ENCODE data around the gene WDR17.
A peak's percentile ranks its signal among the peaks of the same experiment; 100 is the strongest.

Gene WDR17

GRCh38 chr4:176052744-176053143 lies 12.9 kb upstream of the WDR17 start:
- no peaks in the 10 kb centered on the region for H3K27me3 ChIP-seq (ENCODE audit: control insufficient read depth, low read length)
- 0 out of 2 replicates have a peak overlapping the region, but pooled peaks have one; percentile 2 for H3K4me3 ChIP-seq (ENCODE audit: low read length)
- no peaks in the 10 kb centered on the region for H4K20me1 ChIP-seq (ENCODE audit: control insufficient read depth, insufficient read depth, low read depth, low read length)
- no peak overlapping the region for H3K27ac ChIP-seq (ENCODE audit: low read depth, low read length)
- H3K9me2 ChIP-seq (replicated peaks; ENCODE audit: control insufficient read depth, low read length), result no peaks in the 10 kb centered on the region
- TF ChIP-seq EZH2phosphoT487 (IDR thresholded peaks at IDR 0.05; ENCODE audit: borderline replicate concordance, low read length) (no peak), CTCF (IDR thresholded peaks at IDR 0.05; ENCODE audit: low read depth, low read length, poor library complexity, severe bottlenecking) (no peak)
- H3F3A ChIP-seq (ENCODE audit: control insufficient read depth, insufficient read depth), result no peaks in the 10 kb centered on the region
- H3K79me2 ChIP-seq (ENCODE audit: control insufficient read depth, low read length), result no peaks in the 10 kb centered on the region
- peaks cover 21% of the 10 kb centered on the region for H3K4me1 ChIP-seq (ENCODE audit: control insufficient read depth, low read length)
- no peaks in the 10 kb centered on the region for H3K9me3 ChIP-seq (ENCODE audit: control insufficient read depth, insufficient read depth, low read length)
- H3K4me2 ChIP-seq (ENCODE audit: low read length), result peak overlapping the region; percentile 53
- H3K36me3 ChIP-seq (ENCODE audit: control insufficient read depth, low read length), result no peaks in the 10 kb centered on the region

GRCh38 chr4:176053785-176054184 lies 11.9 kb upstream of the WDR17 start:
- Histone ChIP-seq H3K27ac (ENCODE audit: low read depth, low read length) (no peak overlapping the region), H3K9me2 (replicated peaks; ENCODE audit: control insufficient read depth, low read length) (no peaks in the 10 kb centered on the region), H3K27me3 (ENCODE audit: control insufficient read depth, low read length) (no peaks in the 10 kb centered on the region), H3K9me3 (ENCODE audit: control insufficient read depth, insufficient read depth, low read length) (no peaks in the 10 kb centered on the region), H3K36me3 (ENCODE audit: control insufficient read depth, low read length) (no peaks in the 10 kb centered on the region), H3F3A (ENCODE audit: control insufficient read depth, insufficient read depth) (no peaks in the 10 kb centered on the region), H3K4me2 (ENCODE audit: low read length) (no peak overlapping the region), H3K4me3 (ENCODE audit: low read length) (no peak overlapping the region), H3K4me1 (ENCODE audit: control insufficient read depth, low read length) (peaks cover 21% of the 10 kb centered on the region), H4K20me1 (ENCODE audit: control insufficient read depth, insufficient read depth, low read depth, low read length) (no peaks in the 10 kb centered on the region), H3K79me2 (ENCODE audit: control insufficient read depth, low read length) (no peaks in the 10 kb centered on the region)
- TF ChIP-seq EZH2phosphoT487 (IDR thresholded peaks at IDR 0.05; ENCODE audit: borderline replicate concordance, low read length) (no peak), CTCF (IDR thresholded peaks at IDR 0.05; ENCODE audit: low read depth, low read length, poor library complexity, severe bottlenecking) (no peak)

- Histone ChIP-seq H3K36me3 (ENCODE audit: control insufficient read depth, low read length) (no peaks in the 10 kb centered on the region), H3K27me3 (ENCODE audit: control insufficient read depth, low read length) (no peaks in the 10 kb centered on the region), H3K27ac (ENCODE audit: low read depth, low read length) (no peak overlapping the region), H4K20me1 (ENCODE audit: control insufficient read depth, insufficient read depth, low read depth, low read length) (no peaks in the 10 kb centered on the region), H3K4me1 (ENCODE audit: control insufficient read depth, low read length) (peaks cover 21% of the 10 kb centered on the region), H3K9me2 (replicated peaks; ENCODE audit: control insufficient read depth, low read length) (no peaks in the 10 kb centered on the region), H3F3A (ENCODE audit: control insufficient read depth, insufficient read depth) (no peaks in the 10 kb centered on the region), H3K9me3 (ENCODE audit: control insufficient read depth, insufficient read depth, low read length) (no peaks in the 10 kb centered on the region), H3K4me2 (ENCODE audit: low read length) (peak overlapping the region; percentile 3; the same call in 1 of the 2 replicates), H3K79me2 (ENCODE audit: control insufficient read depth, low read length) (no peaks in the 10 kb centered on the region), H3K4me3 (ENCODE audit: low read length) (no peak overlapping the region)
- TF ChIP-seq EZH2phosphoT487 (IDR thresholded peaks at IDR 0.05; ENCODE audit: borderline replicate concordance, low read length) (no peak), CTCF (IDR thresholded peaks at IDR 0.05; ENCODE audit: low read depth, low read length, poor library complexity, severe bottlenecking) (peak; percentile 52)
Measured at GRCh38 chr4:176054942-176055341, 10.7 kb upstream of the WDR17 start.

Measured in DOHH2 (cell line).